Right lobe of liver (tissue), 6 donors: ENCODE data around the gene JADE3. TPM values are rescaled to one million over a fixed set of nuclear protein-coding genes. Genes with fewer than 3 reads are reported as not detected.
"Not testable (repeated sequence)": the region's sequence is repeated elsewhere in the genome, so short reads cannot be mapped to it uniquely, and the experiment has no call there.

Experiments
- ATAC-seq, 4 donors: fragments of 200-7000 bp; cut with Tn5 transposase; one replicate each; pipeline ENCODE4 v1.9.1; 2020; ENCODE audit warnings: mild to moderate bottlenecking in 4 of 4, moderate library complexity in 4 of 4
- DNase-seq, 3 donors: peaks; one replicate each; pipeline ENCODE4 v3.0.0-alpha.2; 2020
- H3K27ac ChIP-seq, 3 donors: fragments of 200-600 bp; one replicate each; pipeline ENCODE4 v1.8.0; 2022
- H3K27me3 ChIP-seq, 2 donors: fragments of 200-600 bp; one replicate each; pipeline ENCODE4 v1.8.0; 2022
- H3K36me3 ChIP-seq, 4 donors: fragments of 200-600 bp; sonication (generic) in 1 of 4; one replicate each; pipeline versions ENCODE4 v1.5.1 to v1.8.0; 2017 to 2022; ENCODE audit warnings: control low read depth in 1 of 4
- H3K4me1 ChIP-seq, 4 donors: fragments of 200-600 bp; sonication (generic) in 1 of 4; one replicate each; pipeline versions ENCODE4 v1.5.1 to v1.8.0; 2017 to 2022; ENCODE audit warnings: control low read depth in 1 of 4
- H3K4me3 ChIP-seq, 3 donors: fragments of 200-600 bp; one replicate each; pipeline ENCODE4 v1.8.0; 2022
- H3K9me3 ChIP-seq, 4 donors: fragments of 200-600 bp; sonication (generic) in 1 of 4; one replicate each; pipeline versions ENCODE4 v1.5.1 to v1.8.0; 2017 to 2022; ENCODE audit warnings: control low read depth in 1 of 4
- CTCF ChIP-seq, 4 donors: fragments of 200-600 bp in 3 of 4; fragments of 450-650 bp in 1 of 4; IDR thresholded peaks; one replicate each; pipeline versions ENCODE4 v1.5.1 to v1.8.0; 2016 to 2022; ENCODE audit warnings: antibody characterized with exemption in 4 of 4, mild to moderate bottlenecking in 2 of 4
- POLR2A ChIP-seq: fragments of 450-650 bp; IDR thresholded peaks from one replicate; pipeline ENCODE4 v1.6.1; 2017; ENCODE audit warnings: antibody characterized with exemption, mild to moderate bottlenecking
- WGBS: methylation state at CpG from one replicate; pipeline ENCODE4 v1.1.6; 2018; ENCODE audit warnings: low coverage, low lambda C conversion rate; ENCODE audit not compliant: insufficient coverage; ENCODE audit errors: missing lambda C conversion rate; 5-methylcytosine and 5-hydroxymethylcytosine counted together
- intact Hi-C, 2 donors: fragments of 100-400 bp; cut with DNase I; formaldehyde crosslinking; loops; one replicate each; pipeline versions ENCODE4 v1.11.2 to v1.14.1; 2022
- total RNA-seq, 6 experiments: library from RNA; depleted of rRNA in 2 of 6; stranded (reverse); fragments of >200 nt in 2 of 6; fragmentation: NEBNext Ultra II Directional in 3 of 6; extraction: Animal tissue kit (Norgen Biotek cat#: 25700) in 3 of 6; gene quantifications; one replicate each; pipeline versions ENCODE4 v1.1.0 to v1.2.4, GENCODE V29; 2016 to 2023
- donor health status: DM: no; HTN: yes; CAD: no.
- donor health status: DM: no; HTN: no; CAD: no.
- donor health status: DM: no; HTN: no; CAD: no.
- donor health status: DM: no; HTN: yes; CAD: no.
- donor health status: DM: no; HTN: yes; CAD: no.

JADE3 gene
- total RNA-seq, 6 experiments from 2014 or later = 6.5 to 10.1 (median 9.1) TPM

DNA sequence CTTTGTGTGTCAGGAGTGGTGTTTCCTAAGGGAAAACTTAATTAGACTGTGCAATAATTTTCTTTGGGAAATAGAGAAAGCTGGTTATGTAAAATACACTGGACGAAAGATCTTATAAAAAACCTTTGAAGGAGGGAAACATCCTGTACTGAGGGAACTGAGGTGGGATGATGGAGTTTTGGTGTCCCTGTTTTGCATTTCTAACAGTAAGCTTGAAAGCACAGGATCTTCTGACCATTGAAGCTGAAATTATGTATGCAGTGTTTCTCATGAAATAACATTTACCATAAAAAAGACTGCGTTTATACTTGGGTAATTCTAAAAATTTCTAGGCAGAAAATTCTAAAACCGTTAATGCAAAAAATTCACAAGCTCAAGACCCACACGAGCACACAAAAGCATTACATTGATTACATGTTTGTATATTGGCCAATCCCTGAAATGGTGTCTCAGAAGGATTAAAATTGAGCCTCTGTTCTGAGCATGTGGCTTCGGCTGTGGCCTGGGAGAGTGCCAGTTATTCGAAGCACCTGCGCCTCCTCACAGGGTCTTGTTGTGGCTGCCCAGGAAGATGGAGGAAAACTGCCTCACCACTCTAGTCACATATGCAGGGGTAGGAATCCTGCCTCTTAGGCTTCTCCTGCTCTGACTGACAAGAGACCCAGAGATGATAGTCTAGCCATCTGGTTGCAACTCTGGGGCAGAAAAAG is 49.5 kb downstream of the JADE3 start:
- 55% methylated on average over 5 of the region's 7 CpGs for WGBS
- Histone ChIP-seq H3K4me1 (peaks cover 0 to 38% (median 0%) of the 10 kb centered on the region in 4 donors), H3K36me3 (no peaks in the 10 kb centered on the region), H3K27me3 (no peaks in the 10 kb centered on the region), H3K27ac (peak overlapping the region in 1 of 3 donors; percentile 32), H3K9me3 (no peaks in the 10 kb centered on the region), H3K4me3 (no peak overlapping the region)
- ATAC-seq = no peak
- DNase-seq = no peak
- no peak for TF ChIP-seq POLR2A
- TF ChIP-seq CTCF (IDR thresholded peaks at IDR 0.05) = no peak
- intact Hi-C loops = no loop called here

GRCh38 chrX:46965125-46965758 is 53.0 kb downstream of the JADE3 start:
- Histone ChIP-seq H3K4me3 (no peak overlapping the region), H3K27me3 (no peaks in the 10 kb centered on the region), H3K36me3 (no peaks in the 10 kb centered on the region), H3K27ac (peak overlapping the region in 1 of 3 donors; percentile 9), H3K9me3 (no peaks in the 10 kb centered on the region), H3K4me1 (peaks cover 0 to 22% (median 0%) of the 10 kb centered on the region in 4 donors)
- ATAC-seq = peak; percentile 30 to 46 (median 36)
- no peak for DNase-seq
- TF ChIP-seq CTCF (IDR thresholded peaks at IDR 0.05) = no peak
- no peak for TF ChIP-seq POLR2A
- intact Hi-C loops = no loop called here
- WGBS = 33% methylated on average over 1 of the region's 1 CpG

DNA sequence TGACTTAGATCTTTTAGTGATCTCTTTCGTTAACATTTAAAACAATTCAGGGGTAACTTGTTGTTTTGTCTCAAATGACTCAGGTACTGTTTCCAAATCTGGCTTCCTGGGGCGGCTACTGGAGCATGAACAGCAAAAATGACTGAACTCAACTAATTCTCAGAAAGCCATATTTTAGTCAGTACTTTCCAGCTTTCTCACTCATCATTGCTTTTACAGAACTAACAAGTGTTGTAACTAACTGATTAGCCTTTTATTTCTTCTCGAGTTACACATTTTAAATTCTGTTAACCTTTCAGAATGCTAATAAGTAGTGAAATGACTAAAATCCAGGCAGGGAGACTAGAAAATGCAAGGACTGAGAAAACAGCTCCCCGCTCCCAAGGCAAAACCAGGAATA is 55.3 kb downstream of the JADE3 start:
- ATAC-seq = no peak
- Histone ChIP-seq H3K9me3 (no peaks in the 10 kb centered on the region), H3K27ac (no peak overlapping the region), H3K36me3 (no peaks in the 10 kb centered on the region), H3K4me3 (no peak overlapping the region), H3K27me3 (no peaks in the 10 kb centered on the region), H3K4me1 (peaks cover 0 to 16% (median 0%) of the 10 kb centered on the region in 4 donors)
- no peak for DNase-seq
- WGBS = 45% methylated on average over 4 of the region's 4 CpGs
- intact Hi-C loops = no loop called here
- TF ChIP-seq POLR2A (no peak), CTCF (IDR thresholded peaks at IDR 0.05) (no peak)

DNA sequence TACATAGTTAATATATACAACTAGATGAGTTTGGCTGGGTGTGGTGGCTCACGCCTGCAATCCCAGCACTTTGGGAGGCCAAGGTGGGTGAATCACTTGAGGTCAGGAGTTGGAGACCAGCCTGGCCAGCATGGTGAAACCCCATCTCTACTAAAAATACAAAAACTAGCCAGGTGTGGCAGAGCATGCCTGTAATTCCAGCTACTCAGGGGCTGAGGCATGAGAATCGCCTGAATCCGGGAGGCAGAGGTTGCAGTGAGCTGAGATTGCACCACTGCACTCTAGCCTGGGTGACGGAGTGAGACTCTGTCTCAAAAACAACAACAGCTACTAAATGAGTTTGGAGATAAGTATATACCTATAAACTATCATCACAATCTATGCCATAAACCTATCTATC is 64.8 kb downstream of the JADE3 start:
- ATAC-seq, intact Hi-C loops, H3K4me3 ChIP-seq, H3K36me3 ChIP-seq, H3K9me3 ChIP-seq, DNase-seq, H3K27me3 ChIP-seq, H3K4me1 ChIP-seq, H3K27ac ChIP-seq: not testable (repeated sequence)
- WGBS = 85% methylated on average over 4 of the region's 4 CpGs
